Stimulated activated naive CD8-positive, alpha-beta T cell treated with anti-CD3 and anti-CD28 coated beads, Interleukin-15, amount 100 ng/mL, for 72 hours (primary cell): ENCODE measurements around the gene FAM174A.

Experiments used
- ATAC-seq: fragments of 150-1000 bp; cut with Tn5 transposase; 2 replicates; pipeline ENCODE4 v1.10.0; 2021; ENCODE audit warnings: mild to moderate bottlenecking, moderate library complexity
- DNase-seq, 2 donors: peaks; one replicate each; pipeline ENCODE4 v3.0.0; 2021 to 2022
- H3K27ac Mint-ChIP-seq, 2 donors: one replicate each; pipeline ENCODE4 v1.8.0; 2022; ENCODE audit warnings: mild to moderate bottlenecking in 2 of 2, mixed read lengths in 2 of 2, moderate library complexity in 2 of 2
- H3K27me3 Mint-ChIP-seq: one replicate; pipeline ENCODE4 v1.8.0; 2022; ENCODE audit warnings: mixed read lengths
- H3K4me1 Mint-ChIP-seq: one replicate; pipeline ENCODE4 v1.8.0; 2022; ENCODE audit warnings: mild to moderate bottlenecking, mixed read lengths
- H3K4me3 Mint-ChIP-seq, 2 donors: one replicate each; pipeline ENCODE4 v1.8.0; 2022; ENCODE audit warnings: mild to moderate bottlenecking in 2 of 2, mixed read lengths in 2 of 2, moderate library complexity in 1 of 2
- H3K9me3 Mint-ChIP-seq, 2 donors: one replicate each; pipeline ENCODE4 v1.8.0; 2022; ENCODE audit warnings: mixed read lengths in 2 of 2

The FAM174A gene

GRCh38 chr5:100535060-100536005 lies at the start of gene FAM174A:
FAM174A (plus strand) TSS chr5:100535374; CDS start chr5:100535531, 157 bp downstream.
- peak; percentile 92 to 93 for DNase-seq
- H3K27me3 Mint-ChIP-seq = no peaks in the 10 kb centered on the region

GRCh38 chr5:100493996-100494395 lies 41.2 kb upstream of the FAM174A start:
- Mint-ChIP-seq H3K27ac (no peak overlapping the region), H3K9me3 (peaks cover 8 to 14% of the 10 kb centered on the region in 2 donors), H3K27me3 (no peaks in the 10 kb centered on the region), H3K4me1 (no peaks in the 10 kb centered on the region), H3K4me3 (no peak overlapping the region)
- no peak for DNase-seq
- ATAC-seq = no peak

More at GRCh38 chr5:100535060-100536005, at the start of gene FAM174A:
- Mint-ChIP-seq H3K4me3 (peak within 1 kb of the TSS; percentile 99), H3K9me3 (peaks cover 14% of the 10 kb centered on the region in 2 donors), H3K4me1 (peaks cover 19% of the 10 kb centered on the region), H3K27ac (peak within 1 kb of the TSS; percentile 92 to 98)
- peak; percentile 96 for ATAC-seq

GRCh38 chr5:100496296-100496695 lies 38.9 kb upstream of the FAM174A start:
- Mint-ChIP-seq H3K4me3 (no peak overlapping the region), H3K4me1 (no peaks in the 10 kb centered on the region), H3K9me3 (no peaks in the 10 kb centered on the region), H3K27ac (no peak overlapping the region), H3K27me3 (no peaks in the 10 kb centered on the region)
- ATAC-seq (no peak), DNase-seq (no peak)

- Mint-ChIP-seq H3K4me1 (no peaks in the 10 kb centered on the region), H3K27me3 (no peaks in the 10 kb centered on the region), H3K4me3 (no peak overlapping the region), H3K9me3 (no peaks in the 10 kb centered on the region), H3K27ac (no peak overlapping the region)
- ATAC-seq = no peak
- no peak for DNase-seq
These were observed 32.5 kb upstream of the FAM174A start for GRCh38 chr5:100502684-100503083.

GRCh38 chr5:100505984-100506670 lies 29.0 kb upstream of the FAM174A start:
- Mint-ChIP-seq H3K27me3 (no peaks in the 10 kb centered on the region), H3K9me3 (no peaks in the 10 kb centered on the region), H3K27ac (no peak overlapping the region), H3K4me3 (no peak overlapping the region), H3K4me1 (no peaks in the 10 kb centered on the region)
- ATAC-seq (no peak), DNase-seq (no peak)

GRCh38 chr5:100516285-100516684 lies 18.9 kb upstream of the FAM174A start:
- Mint-ChIP-seq H3K4me3 (no peak overlapping the region), H3K4me1 (no peaks in the 10 kb centered on the region), H3K27ac (no peak overlapping the region), H3K27me3 (no peaks in the 10 kb centered on the region), H3K9me3 (peaks cover 13 to 46% of the 10 kb centered on the region in 2 donors)
- ATAC-seq (no peak), DNase-seq (no peak)

GRCh38 chr5:100517301-100517974 lies 17.7 kb upstream of the FAM174A start:
- ATAC-seq = no peak
- Mint-ChIP-seq H3K9me3 (peaks cover 13 to 47% of the 10 kb centered on the region in 2 donors), H3K27ac (no peak overlapping the region), H3K27me3 (no peaks in the 10 kb centered on the region), H3K4me1 (no peaks in the 10 kb centered on the region), H3K4me3 (no peak overlapping the region)
- DNase-seq = no peak

- ATAC-seq = no peak
- Mint-ChIP-seq H3K4me1 (no peaks in the 10 kb centered on the region), H3K9me3 (peaks cover 18 to 54% of the 10 kb centered on the region in 2 donors), H3K4me3 (no peak overlapping the region), H3K27me3 (no peaks in the 10 kb centered on the region), H3K27ac (no peak overlapping the region)
- no peak for DNase-seq
These were observed 16.8 kb upstream of the FAM174A start for GRCh38 chr5:100518377-100518776.

GRCh38 chr5:100519075-100519474 lies 16.1 kb upstream of the FAM174A start:
- peak overlapping the region in 1 of 2 donors; percentile 69 for H3K27ac Mint-ChIP-seq
- no peaks in the 10 kb centered on the region for H3K4me1 Mint-ChIP-seq
- no peak overlapping the region for H3K4me3 Mint-ChIP-seq
- DNase-seq (no peak), ATAC-seq (no peak)
- H3K27me3 Mint-ChIP-seq = peaks cover under 1% of the 10 kb centered on the region
- peaks cover 18 to 54% of the 10 kb centered on the region in 2 donors for H3K9me3 Mint-ChIP-seq

- no peak for DNase-seq
- Mint-ChIP-seq H3K4me1 (no peaks in the 10 kb centered on the region), H3K27me3 (peaks cover 8% of the 10 kb centered on the region), H3K4me3 (no peak overlapping the region), H3K27ac (no peak overlapping the region), H3K9me3 (peaks cover 23 to 63% of the 10 kb centered on the region in 2 donors)
- no peak for ATAC-seq
These were observed 14.8 kb upstream of the FAM174A start for GRCh38 chr5:100520348-100520747.

- ATAC-seq (no peak), DNase-seq (no peak)
- no peak overlapping the region for H3K4me3 Mint-ChIP-seq
- no peaks in the 10 kb centered on the region for H3K9me3 Mint-ChIP-seq
- H3K27me3 Mint-ChIP-seq = no peaks in the 10 kb centered on the region
- no peak overlapping the region for H3K27ac Mint-ChIP-seq
- H3K4me1 Mint-ChIP-seq = peaks cover 24% of the 10 kb centered on the region
These were observed 2.8 kb downstream of the FAM174A start for GRCh38 chr5:100537946-100538345.

GRCh38 chr5:100539519-100539918 lies 4.3 kb downstream of the FAM174A start:
- no peak overlapping the region for H3K27ac Mint-ChIP-seq
- no peak for ATAC-seq
- no peaks in the 10 kb centered on the region for H3K27me3 Mint-ChIP-seq
- H3K9me3 Mint-ChIP-seq = no peaks in the 10 kb centered on the region
- H3K4me1 Mint-ChIP-seq = peaks cover 17% of the 10 kb centered on the region
- no peak for DNase-seq
- no peak overlapping the region for H3K4me3 Mint-ChIP-seq

GRCh38 chr5:100542086-100542485 lies 6.9 kb downstream of the FAM174A start:
- H3K4me3 Mint-ChIP-seq = no peak overlapping the region
- peaks cover 6% of the 10 kb centered on the region for H3K4me1 Mint-ChIP-seq
- DNase-seq (no peak), ATAC-seq (no peak)
- H3K27me3 Mint-ChIP-seq = no peaks in the 10 kb centered on the region
- H3K9me3 Mint-ChIP-seq = no peaks in the 10 kb centered on the region
- no peak overlapping the region for H3K27ac Mint-ChIP-seq

- H3K27ac Mint-ChIP-seq = no peak overlapping the region
- ATAC-seq (no peak), DNase-seq (no peak)
- no peak overlapping the region for H3K4me3 Mint-ChIP-seq
- H3K4me1 Mint-ChIP-seq = peaks cover 6% of the 10 kb centered on the region
- no peaks in the 10 kb centered on the region for H3K9me3 Mint-ChIP-seq
- H3K27me3 Mint-ChIP-seq = no peaks in the 10 kb centered on the region
These were observed 10.8 kb downstream of the FAM174A start for GRCh38 chr5:100546001-100546400.

- Mint-ChIP-seq H3K4me3 (no peak overlapping the region), H3K9me3 (no peaks in the 10 kb centered on the region), H3K27me3 (no peaks in the 10 kb centered on the region), H3K27ac (no peak overlapping the region), H3K4me1 (peaks cover 6% of the 10 kb centered on the region)
- no peak for DNase-seq
- ATAC-seq = peak; percentile 42
These were observed 15.4 kb downstream of the FAM174A start for GRCh38 chr5:100550531-100551051.
